Activated CD4-positive, alpha-beta T cell treated with anti-CD3 and anti-CD28 coated beads for 36 hours (primary cell): ENCODE results near the gene CHST10. TPM values are rescaled to one million over a fixed set of nuclear protein-coding genes. Genes with fewer than 3 reads are reported as not detected.
"Not testable (repeated sequence)": the region's sequence is repeated elsewhere in the genome, so short reads cannot be mapped to it uniquely, and the experiment has no call there.

Source experiments
- ATAC-seq: fragments of 200-7000 bp; cut with Tn5 transposase; one replicate; pipeline ENCODE4 v1.10.0; 2021; ENCODE audit warnings: mild to moderate bottlenecking, moderate library complexity
- CTCF ChIA-PET: fragments of 350-600 bp; sonication (Branson Sonifier 250); formaldehyde crosslinking; loops from one replicate; lab custom pipeline; 2021; ENCODE audit warnings: antibody characterized with exemption; lab: Charles Lee
- POLR2A ChIA-PET: fragments of 350-600 bp; sonication (Branson Sonifier 250); formaldehyde crosslinking; loops from one replicate; lab custom pipeline; 2021; ENCODE audit warnings: antibody characterized with exemption, inconsistent platforms; lab: Charles Lee
- DNase-seq: peaks from one replicate; pipeline ENCODE4 v3.0.0-alpha.2; 2020
- H3K27ac Mint-ChIP-seq: one replicate; pipeline ENCODE4 v1.8.0; 2021; ENCODE audit warnings: mixed read lengths
- H3K27me3 Mint-ChIP-seq: one replicate; pipeline ENCODE4 v1.8.0; 2021; ENCODE audit warnings: mixed read lengths
- H3K36me3 Mint-ChIP-seq: one replicate; pipeline ENCODE4 v1.8.0; 2021; ENCODE audit warnings: low read depth, mixed read lengths
- H3K4me1 Mint-ChIP-seq: one replicate; pipeline ENCODE4 v1.8.0; 2021; ENCODE audit warnings: mixed read lengths
- H3K4me3 Mint-ChIP-seq: one replicate; pipeline ENCODE4 v1.8.0; 2021; ENCODE audit warnings: mild to moderate bottlenecking, moderate library complexity, mixed read lengths
- H3K9me3 Mint-ChIP-seq: one replicate; pipeline ENCODE4 v1.8.0; 2021; ENCODE audit warnings: low read depth, mixed read lengths
- intact Hi-C, 2 experiments: fragments of 100-400 bp; cut with DNase I in 1 of 2; cut with micrococcal nuclease in 1 of 2; formaldehyde crosslinking; loops; one replicate each; pipeline versions ENCODE4 v1.14.2 to v1.15.1; 2022 to 2024; cut with DNase I, micrococcal nuclease
- total RNA-seq, 2 experiments: library from RNA; stranded (reverse); gene quantifications; one replicate each; pipeline ENCODE4 v1.2.3, GENCODE V29; 2021

The CHST10 gene, protein sequence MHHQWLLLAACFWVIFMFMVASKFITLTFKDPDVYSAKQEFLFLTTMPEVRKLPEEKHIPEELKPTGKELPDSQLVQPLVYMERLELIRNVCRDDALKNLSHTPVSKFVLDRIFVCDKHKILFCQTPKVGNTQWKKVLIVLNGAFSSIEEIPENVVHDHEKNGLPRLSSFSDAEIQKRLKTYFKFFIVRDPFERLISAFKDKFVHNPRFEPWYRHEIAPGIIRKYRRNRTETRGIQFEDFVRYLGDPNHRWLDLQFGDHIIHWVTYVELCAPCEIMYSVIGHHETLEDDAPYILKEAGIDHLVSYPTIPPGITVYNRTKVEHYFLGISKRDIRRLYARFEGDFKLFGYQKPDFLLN
- 1 to 10 TPM; 5.9 to 6.2 TPM for total RNA-seq

DNA sequence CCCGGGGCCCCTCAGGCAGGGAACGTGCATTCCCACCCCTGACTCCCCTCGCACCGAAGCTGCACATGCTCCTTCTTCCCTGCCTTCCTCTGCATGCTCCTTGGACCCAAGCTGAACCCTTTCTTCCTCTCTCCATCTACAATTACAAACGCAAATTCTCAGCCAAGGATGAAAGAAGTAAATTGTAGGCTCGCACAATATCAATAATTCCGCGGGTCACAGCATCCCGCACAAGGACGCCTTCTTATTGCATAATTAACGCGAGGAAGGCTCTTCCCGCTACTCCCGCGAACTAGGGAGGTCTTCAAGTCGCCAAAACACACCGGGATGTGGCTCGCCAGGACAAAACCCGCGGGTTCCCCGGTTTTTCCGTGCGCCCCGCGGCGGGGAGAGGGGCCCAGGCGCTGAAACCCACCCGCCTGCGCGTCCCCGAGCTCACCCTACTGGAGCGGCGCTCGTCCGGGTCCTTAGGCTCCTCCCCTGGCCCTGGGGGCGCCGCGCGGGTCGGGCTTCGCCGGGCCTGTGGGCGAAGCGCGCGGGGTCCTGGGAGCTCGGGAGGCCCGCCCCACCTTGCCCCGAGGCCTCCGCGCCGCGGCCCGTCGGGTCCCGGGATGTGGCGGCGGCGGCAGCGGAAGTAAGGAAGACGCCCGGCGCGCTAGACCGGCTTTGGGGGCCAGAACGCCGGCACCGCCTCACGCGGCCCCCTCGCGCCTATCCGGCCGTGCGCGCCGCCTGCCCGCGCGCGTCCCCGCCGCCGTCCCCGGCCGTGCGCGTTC, at the start of gene CHST10:
CHST10 (minus strand) TSS at position 734 of the 776 bp plus-strand sequence. CDS start 10,993 bp downstream, outside the sequence.
- Mint-ChIP-seq H3K27ac (peak within 1 kb of the TSS; percentile 72), H3K9me3 (no peaks in the 10 kb centered on the region), H3K4me3 (peak within 1 kb of the TSS; percentile 77), H3K36me3 (peaks cover 2% of the 10 kb centered on the region), H3K4me1 (peaks cover 24% of the 10 kb centered on the region), H3K27me3 (no peaks in the 10 kb centered on the region)
- ATAC-seq, result peak; percentile 97
- intact Hi-C loops, result loop anchor here (1.0 to 5.0 kb wide), 3 partner anchors 145 to 165 kb away; partner anchors contain the start of gene PDCL3 (in 2 of the 2)
- ChIA-PET POLR2A (interaction anchor here (0.9 kb wide), 1 partner anchor 145 kb away, joined by 3 read pairs; no protein-coding TSS in a partner anchor), CTCF (interaction anchor here (0.6 to 0.8 kb wide), 2 partner anchors 32 to 35 kb away, joined by 3 read pairs; no protein-coding TSS in a partner anchor)
- DNase-seq, result peak; percentile 76

- peaks cover 11% of the 10 kb centered on the region for H3K9me3 Mint-ChIP-seq
- H3K36me3 Mint-ChIP-seq, result peaks cover 2% of the 10 kb centered on the region
These were observed 43.5 kb upstream of the CHST10 start for GRCh38 chr2:100460904-100461530.

DNA sequence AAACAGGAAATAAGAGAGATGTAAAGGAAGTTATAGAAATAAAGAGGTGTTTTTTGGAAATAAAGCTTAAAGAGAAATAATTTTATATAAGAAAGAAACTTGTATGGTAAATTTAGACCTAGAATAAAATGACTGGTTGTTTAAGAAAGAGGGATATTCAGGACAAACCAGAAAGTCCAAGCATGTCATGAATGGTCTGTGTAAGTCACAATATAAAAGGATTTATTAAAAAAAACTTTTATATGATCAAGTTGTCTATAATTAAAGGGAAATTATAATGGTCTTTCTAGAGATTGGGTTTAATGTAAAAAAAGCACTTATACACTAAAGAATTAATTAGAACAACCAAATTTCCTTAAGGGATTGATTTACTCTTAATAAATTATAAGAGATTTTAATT, 38.9 kb upstream of the CHST10 start:
- H3K27ac Mint-ChIP-seq, DNase-seq, H3K4me1 Mint-ChIP-seq, H3K36me3 Mint-ChIP-seq, intact Hi-C loops, ATAC-seq, H3K4me3 Mint-ChIP-seq, H3K27me3 Mint-ChIP-seq: not testable (repeated sequence)
- ChIA-PET CTCF (interaction anchor here (0.6 kb wide), 1 partner anchor 75 kb away, joined by 3 read pairs; no protein-coding TSS in a partner anchor), POLR2A (interaction anchor here (0.7 kb wide), 1 partner anchor 8 kb away, joined by 3 read pairs; no protein-coding TSS in a partner anchor)
- H3K9me3 Mint-ChIP-seq, result peaks cover 14% of the 10 kb centered on the region

More at GRCh38 chr2:100460904-100461530, 43.5 kb upstream of the CHST10 start:
- no peak overlapping the region for H3K4me3 Mint-ChIP-seq
- ChIA-PET CTCF (interaction anchor here (0.6 to 1.4 kb wide), 4 partner anchors 10 to 747 kb away, joined by 3 to 4 read pairs (median 4); no protein-coding TSS in a partner anchor), POLR2A (no interaction called here)
- intact Hi-C loops, result no loop called here
- H3K4me1 Mint-ChIP-seq, result no peaks in the 10 kb centered on the region
- no peak for DNase-seq
- H3K27ac Mint-ChIP-seq, result no peak overlapping the region
- peaks cover 18% of the 10 kb centered on the region for H3K27me3 Mint-ChIP-seq
- ATAC-seq, result no peak

GRCh38 chr2:100453853-100454252, 36.4 kb upstream of the CHST10 start:
- Mint-ChIP-seq H3K27me3 (no peaks in the 10 kb centered on the region), H3K9me3 (peaks cover 10% of the 10 kb centered on the region), H3K27ac (no peak overlapping the region), H3K4me3 (no peak overlapping the region), H3K36me3 (no peaks in the 10 kb centered on the region), H3K4me1 (no peaks in the 10 kb centered on the region)
- intact Hi-C loops, result no loop called here
- DNase-seq, result no peak
- ATAC-seq, result no peak
- CTCF ChIA-PET, result no interaction called here
- POLR2A ChIA-PET, result no interaction called here

GRCh38 chr2:100451734-100452133, 34.3 kb upstream of the CHST10 start:
- ATAC-seq, result no peak
- ChIA-PET POLR2A (no interaction called here), CTCF (interaction anchor here (0.6 to 1.5 kb wide), 4 partner anchors 17 to 111 kb away, joined by 3 read pairs; no protein-coding TSS in a partner anchor)

DNA sequence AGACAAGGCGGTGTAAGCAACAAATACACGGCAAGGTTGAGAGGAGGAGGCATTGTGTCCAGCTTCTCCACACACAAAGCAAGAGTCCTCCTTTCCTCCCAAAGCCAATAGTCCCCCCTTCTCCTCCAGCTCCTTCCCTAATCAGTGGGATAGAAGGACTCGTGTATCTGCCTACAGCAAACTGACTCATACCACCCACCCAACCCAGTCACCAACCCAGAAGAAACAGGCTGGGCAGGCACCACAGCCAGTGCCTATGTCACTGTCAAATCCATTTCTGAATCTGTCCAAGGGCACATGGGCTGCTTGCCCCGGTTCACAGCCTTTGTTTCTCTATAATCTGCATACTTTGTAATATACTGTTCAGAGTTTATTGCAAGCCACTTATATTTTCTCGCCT, 33.6 kb upstream of the CHST10 start:
- ChIA-PET CTCF (interaction anchor here (1.0 to 1.5 kb wide), 2 partner anchors 35 to 70 kb away, joined by 3 to 5 read pairs; no protein-coding TSS in a partner anchor), POLR2A (interaction anchor here (0.6 kb wide), 1 partner anchor 12 kb away, joined by 5 read pairs; no protein-coding TSS in a partner anchor)
- no peaks in the 10 kb centered on the region for H3K4me1 Mint-ChIP-seq
- intact Hi-C loops, result no loop called here
- DNase-seq, result peak; percentile 13
- no peak for ATAC-seq
- no peak overlapping the region for H3K27ac Mint-ChIP-seq
- no peak overlapping the region for H3K4me3 Mint-ChIP-seq
- no peaks in the 10 kb centered on the region for H3K27me3 Mint-ChIP-seq
- no peaks in the 10 kb centered on the region for H3K36me3 Mint-ChIP-seq
- H3K9me3 Mint-ChIP-seq, result peaks cover 3% of the 10 kb centered on the region

More at GRCh38 chr2:100451734-100452133, 34.3 kb upstream of the CHST10 start:
- Mint-ChIP-seq H3K27me3 (no peaks in the 10 kb centered on the region), H3K9me3 (peaks cover 5% of the 10 kb centered on the region), H3K4me1 (no peaks in the 10 kb centered on the region), H3K36me3 (no peaks in the 10 kb centered on the region), H3K27ac (no peak overlapping the region), H3K4me3 (no peak overlapping the region)
- DNase-seq, result no peak
- intact Hi-C loops, result no loop called here

DNA sequence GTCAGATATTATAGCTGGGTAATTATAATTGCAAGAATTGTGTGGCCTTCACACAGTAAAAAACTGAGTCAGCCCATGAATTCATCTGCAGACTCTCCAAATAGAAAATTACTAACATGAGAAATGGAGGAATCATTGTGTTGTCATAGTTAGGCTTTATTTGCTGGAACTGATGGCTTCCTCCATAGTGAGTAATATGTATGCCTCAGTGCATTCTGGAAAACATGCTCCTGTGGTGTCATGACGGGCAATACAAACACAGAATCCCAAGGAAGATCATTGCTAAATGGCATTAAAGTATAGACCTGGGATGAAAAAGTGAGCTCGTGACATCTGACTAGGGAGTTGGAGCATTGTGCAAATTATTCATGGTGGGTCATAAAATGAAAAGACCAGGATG, 29.2 kb upstream of the CHST10 start:
- Mint-ChIP-seq H3K27ac (no peak overlapping the region), H3K4me3 (no peak overlapping the region), H3K36me3 (no peaks in the 10 kb centered on the region), H3K4me1 (no peaks in the 10 kb centered on the region), H3K27me3 (no peaks in the 10 kb centered on the region), H3K9me3 (no peaks in the 10 kb centered on the region)
- POLR2A ChIA-PET, result no interaction called here
- DNase-seq (no peak), ATAC-seq (no peak)
- CTCF ChIA-PET, result interaction anchor here (0.7 kb wide), 1 partner anchor 226 kb away, joined by 4 read pairs; no protein-coding TSS in a partner anchor
- intact Hi-C loops, result no loop called here

GRCh38 chr2:100437751-100438150, 20.3 kb upstream of the CHST10 start:
- ChIA-PET POLR2A (no interaction called here), CTCF (no interaction called here)
- H3K36me3 Mint-ChIP-seq, result no peaks in the 10 kb centered on the region
- DNase-seq (no peak), ATAC-seq (no peak)
- intact Hi-C loops, result no loop called here
- H3K27me3 Mint-ChIP-seq, result peaks cover 9% of the 10 kb centered on the region
- H3K27ac Mint-ChIP-seq, result no peak overlapping the region
- no peaks in the 10 kb centered on the region for H3K9me3 Mint-ChIP-seq
- H3K4me1 Mint-ChIP-seq, result no peaks in the 10 kb centered on the region
- no peak overlapping the region for H3K4me3 Mint-ChIP-seq

- no peak overlapping the region for H3K4me3 Mint-ChIP-seq
- H3K27me3 Mint-ChIP-seq, result peaks cover 3% of the 10 kb centered on the region
- CTCF ChIA-PET, result interaction anchor here (1.0 kb wide), 1 partner anchor 14 kb away, joined by 6 read pairs; no protein-coding TSS in a partner anchor
- peaks cover 5% of the 10 kb centered on the region for H3K9me3 Mint-ChIP-seq
- POLR2A ChIA-PET, result no interaction called here
- no peak overlapping the region for H3K27ac Mint-ChIP-seq
- ATAC-seq (no peak), DNase-seq (no peak)
- peaks cover 6% of the 10 kb centered on the region for H3K4me1 Mint-ChIP-seq
- no peaks in the 10 kb centered on the region for H3K36me3 Mint-ChIP-seq
- intact Hi-C loops, result loop anchor here in 1 of 2 experiments (10.0 kb wide), 1 partner anchor 555 kb away; no protein-coding TSS in a partner anchor
These were observed 12.3 kb upstream of the CHST10 start for GRCh38 chr2:100429726-100430125.

DNA sequence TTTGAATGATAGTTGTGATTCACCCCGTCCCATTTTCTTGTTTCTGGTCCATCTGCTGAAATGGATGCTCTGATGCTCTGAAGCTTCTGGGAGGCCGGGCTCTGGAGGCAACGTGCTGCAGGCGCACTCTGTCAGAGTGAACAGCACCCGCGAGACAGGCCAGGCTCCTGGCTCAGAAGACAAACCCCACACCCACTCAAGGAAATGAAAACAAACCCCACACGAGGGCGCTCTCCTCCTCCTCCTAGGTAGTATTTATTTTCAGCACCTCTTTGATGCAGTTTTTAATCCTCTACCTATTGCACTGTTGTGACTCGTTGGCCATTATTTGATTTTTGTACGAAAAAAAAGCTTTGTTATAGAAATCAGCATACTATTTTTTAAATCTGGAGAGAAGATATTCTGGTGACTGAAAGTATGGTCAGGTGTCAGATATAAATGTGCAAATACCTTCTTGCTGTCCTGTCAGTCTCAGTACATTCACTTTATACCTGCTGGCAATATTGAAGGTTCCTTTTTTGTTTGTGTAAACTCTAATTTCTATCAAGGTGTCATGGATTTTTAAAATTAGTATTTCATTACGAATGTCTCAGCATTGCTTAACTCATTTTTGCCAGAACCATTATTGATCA, 10.3 kb upstream of the CHST10 start:
- peak; percentile 86 for ATAC-seq
- H3K9me3 Mint-ChIP-seq, result peaks cover 5% of the 10 kb centered on the region

More for the DNA sequence above, 10.3 kb upstream of the CHST10 start:
- ChIA-PET CTCF (interaction anchor here (0.5 to 1.1 kb wide), 2 partner anchors 577 to 1548 kb away, joined by 3 to 4 read pairs; no protein-coding TSS in a partner anchor), POLR2A (no interaction called here)
- Mint-ChIP-seq H3K4me1 (peaks cover 6% of the 10 kb centered on the region), H3K4me3 (no peak overlapping the region), H3K27ac (no peak overlapping the region), H3K27me3 (peaks cover 5% of the 10 kb centered on the region), H3K36me3 (no peaks in the 10 kb centered on the region)
- DNase-seq, result peak; percentile 86
- intact Hi-C loops, result loop anchor here in 1 of 2 experiments (10.0 kb wide), 1 partner anchor 557 kb away; no protein-coding TSS in a partner anchor
